Medulla oblongata (tissue), 1 donor: Measurements from ENCODE around the gene LGI4.

Source experiments
- DNase-seq: peaks from one replicate; pipeline ENCODE4 v3.0.0-alpha.2; 2015; ENCODE audit errors: extremely low spot score

Gene LGI4

DNA sequence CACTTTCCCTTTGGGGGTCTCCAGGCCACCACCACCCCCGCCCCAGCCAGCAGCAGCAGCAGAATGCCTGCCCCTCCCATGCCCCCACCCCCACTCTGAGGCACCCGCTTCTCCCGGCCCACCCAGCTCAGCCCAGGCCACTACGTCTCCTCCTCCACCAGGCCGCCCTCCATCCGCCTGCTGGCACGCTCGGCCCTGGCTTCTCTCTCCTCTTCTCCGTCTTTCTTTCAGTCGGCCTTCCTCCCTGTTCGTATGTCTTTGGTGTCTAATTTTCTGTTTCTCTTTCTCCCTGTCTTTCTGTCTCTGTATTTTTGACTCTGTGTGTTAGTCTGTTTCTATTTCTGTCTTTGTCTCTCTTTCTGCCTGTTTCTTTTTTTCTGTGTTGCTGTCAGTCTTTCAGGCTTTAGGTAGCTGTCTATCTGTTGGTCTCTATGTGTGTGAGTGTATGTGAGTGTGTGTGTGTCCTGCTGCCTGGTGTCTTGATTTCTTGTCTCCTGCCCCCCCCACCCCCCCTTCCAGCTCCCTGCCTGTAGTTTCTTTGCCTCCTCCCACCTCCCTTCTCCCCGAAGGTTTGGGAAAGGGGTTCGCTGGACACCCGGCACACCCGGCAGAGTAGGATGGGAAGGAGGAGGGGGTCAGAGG lies at the start of gene LGI4:
LGI4 (minus strand) TSS at position 459 of the 642 bp plus-strand sequence; CDS start at position 80, 379 bp downstream.
- no peak for DNase-seq

DNA sequence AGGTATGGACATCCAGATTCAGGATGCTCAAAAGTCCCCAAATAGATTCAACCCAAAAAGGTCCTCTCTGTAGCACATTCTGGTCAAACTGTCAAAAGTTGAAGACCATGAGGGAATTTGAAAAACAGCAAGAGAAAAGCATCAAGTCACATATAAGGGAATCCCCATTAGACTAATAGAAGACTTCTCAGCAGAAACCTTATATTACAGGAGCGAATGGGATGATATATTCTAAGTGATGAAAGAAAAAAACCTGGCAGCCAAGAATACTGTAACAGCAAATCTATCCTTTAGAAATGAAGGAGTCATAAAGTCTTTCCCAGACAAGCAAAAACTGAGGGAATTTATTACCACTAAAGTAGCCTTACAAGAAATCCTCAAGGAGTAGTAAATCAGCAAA lies 49.4 kb upstream of the LGI4 start:
- no peak for DNase-seq

DNA sequence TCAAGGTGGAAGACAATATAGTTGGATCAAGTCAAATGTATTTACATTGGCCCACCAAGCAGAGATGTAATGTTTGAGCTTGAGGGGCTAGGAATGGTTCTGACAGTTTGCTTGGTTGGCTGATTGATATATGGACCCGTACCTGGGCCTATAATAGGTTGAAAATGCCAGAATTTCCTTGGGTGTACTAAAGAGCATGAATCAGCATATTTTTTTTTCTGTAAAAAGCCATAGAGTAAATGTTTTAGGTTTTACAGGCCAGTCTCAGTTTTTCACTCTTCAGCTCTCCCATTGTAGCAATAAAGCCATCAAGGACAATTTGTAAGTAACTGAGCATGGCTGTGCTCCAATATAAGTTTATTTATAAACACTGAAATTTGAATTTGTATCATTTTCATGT lies 46.5 kb upstream of the LGI4 start:
- DNase-seq = no peak

DNA sequence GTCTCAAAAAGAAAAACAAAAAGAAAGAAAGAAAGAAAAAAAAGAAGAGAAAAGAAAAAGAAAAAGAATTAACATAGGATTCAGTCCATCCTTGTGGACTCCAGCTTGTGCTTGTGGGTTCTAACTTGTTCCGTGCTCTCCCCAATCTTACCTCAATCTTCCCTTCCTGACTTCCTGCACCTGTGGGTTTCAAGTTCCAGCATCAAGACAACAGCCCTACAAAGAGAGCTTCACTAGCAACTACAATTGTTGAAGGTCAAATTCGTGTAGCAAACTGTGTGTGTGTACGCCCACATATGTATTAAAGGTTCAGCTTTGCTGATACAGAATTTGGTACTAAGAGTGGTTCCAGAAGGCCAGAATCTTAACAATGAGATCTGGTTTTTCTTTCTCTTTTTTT lies 45.0 kb upstream of the LGI4 start:
- DNase-seq = no peak

DNA sequence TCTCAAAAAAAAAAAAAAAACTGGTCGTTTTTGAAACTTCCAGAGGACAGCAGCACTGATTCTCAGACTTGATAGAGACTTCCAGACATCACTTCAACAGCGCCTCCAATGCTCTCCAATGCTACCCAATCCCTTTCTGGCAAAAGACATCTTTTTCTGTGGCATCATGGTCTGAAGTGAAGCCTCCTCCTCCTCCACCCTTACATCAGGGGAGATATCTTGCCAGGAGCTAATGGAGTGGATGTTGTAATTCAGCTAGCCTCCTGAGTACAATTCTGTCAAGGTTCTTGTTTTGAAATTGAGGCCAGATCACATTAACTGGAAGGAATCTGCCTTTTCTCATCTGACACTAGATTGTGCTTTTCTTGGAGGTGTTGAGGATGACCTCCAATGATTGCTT lies 43.8 kb upstream of the LGI4 start:
- no peak for DNase-seq

DNA sequence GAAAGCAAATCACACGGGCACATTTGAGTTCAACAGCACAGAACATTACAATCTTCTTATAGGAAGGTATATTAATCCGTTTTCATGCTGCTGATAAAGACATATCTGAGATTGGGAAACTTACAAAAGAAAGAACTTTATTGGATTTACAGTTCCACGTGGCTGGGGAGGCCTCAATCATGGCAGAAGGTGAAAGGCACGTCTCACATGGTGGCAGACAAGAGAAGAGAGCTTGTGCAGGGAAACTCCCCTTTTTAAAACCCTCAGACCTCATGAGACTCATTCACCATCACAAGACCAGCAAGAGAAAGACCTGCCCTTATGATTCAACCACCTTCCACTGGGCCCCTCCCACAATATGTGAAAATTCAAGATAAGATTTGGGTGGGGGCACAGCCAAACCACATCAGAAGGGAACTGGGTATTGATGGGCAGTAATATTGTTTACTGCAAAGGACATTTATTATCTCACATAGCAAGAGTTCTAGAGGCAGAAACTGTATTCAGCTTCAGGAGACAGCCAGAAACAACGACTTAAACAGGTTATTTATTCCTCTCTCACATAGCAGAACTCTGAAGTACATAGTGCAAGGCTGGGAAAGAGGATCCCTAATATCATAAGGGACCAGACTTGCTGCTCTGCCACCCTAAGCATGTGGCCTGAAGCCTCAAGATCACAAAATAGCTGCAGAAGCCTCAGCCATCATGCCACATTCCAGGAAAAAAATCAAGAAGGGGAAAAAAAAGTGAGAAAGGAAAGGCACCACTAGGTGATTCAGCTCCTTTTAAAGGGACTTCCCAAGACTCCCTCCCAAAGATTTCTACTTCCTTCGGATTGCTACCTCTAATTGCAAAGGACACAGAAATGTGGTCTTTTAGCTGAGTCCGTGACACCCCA lies 42.8 kb upstream of the LGI4 start:
- DNase-seq = no peak

DNA sequence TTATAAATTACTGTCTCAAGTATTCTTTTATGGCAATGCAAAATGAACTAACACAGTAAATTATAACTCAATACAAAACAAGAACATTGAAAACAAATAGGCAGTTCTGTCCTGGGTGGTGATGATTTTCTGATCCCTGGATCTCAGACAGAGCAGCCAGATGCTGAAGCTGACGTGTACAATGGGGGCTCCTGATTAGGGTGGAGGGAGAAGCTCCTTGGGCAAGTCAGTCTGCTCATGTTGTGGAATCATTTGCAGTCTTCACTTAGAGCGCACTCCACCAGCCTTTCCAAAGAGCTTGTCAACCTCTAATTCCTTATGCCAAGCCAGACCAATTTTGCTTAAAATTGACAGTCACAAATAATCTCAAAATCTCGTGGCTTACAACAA lies 41.3 kb upstream of the LGI4 start:
- no peak for DNase-seq

DNA sequence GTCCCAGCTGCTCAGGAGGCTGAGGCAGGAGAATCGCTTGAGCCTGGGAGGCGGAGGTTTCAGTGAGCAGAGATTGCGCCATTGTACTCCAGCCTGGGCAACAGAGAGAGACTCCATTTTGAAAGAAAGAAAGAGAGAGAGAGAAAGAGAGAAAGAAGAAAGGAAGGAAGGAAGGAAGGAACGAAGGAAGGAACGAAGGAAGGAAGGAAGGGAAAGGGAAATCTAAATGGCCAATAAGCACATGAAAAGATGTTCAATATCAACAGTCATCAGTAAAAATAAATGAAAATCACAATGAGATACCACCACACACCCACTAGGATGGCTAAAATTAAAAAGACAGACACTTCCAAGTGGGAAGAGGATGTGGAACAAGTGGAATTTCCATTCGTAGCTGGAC lies 39.4 kb upstream of the LGI4 start:
- DNase-seq = no peak

DNA sequence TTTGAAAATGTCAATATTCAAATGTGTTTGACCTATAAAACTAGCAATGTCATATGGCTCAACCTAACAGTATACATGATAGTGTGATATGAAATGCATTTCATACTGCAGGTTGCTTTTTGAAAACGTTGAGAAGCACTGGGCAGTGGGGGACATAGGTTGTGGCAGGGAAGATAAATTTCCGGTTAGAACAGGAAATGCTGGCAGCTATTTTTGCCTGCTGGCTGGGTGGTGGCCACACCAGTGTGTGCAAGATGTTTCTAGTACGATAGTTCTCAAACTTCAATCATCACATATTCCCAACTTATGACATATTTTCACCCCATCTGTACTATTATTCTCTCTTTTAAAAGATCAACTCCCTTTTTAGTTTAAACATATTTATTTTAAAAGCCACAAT lies 36.9 kb upstream of the LGI4 start:
- DNase-seq = no peak

DNA sequence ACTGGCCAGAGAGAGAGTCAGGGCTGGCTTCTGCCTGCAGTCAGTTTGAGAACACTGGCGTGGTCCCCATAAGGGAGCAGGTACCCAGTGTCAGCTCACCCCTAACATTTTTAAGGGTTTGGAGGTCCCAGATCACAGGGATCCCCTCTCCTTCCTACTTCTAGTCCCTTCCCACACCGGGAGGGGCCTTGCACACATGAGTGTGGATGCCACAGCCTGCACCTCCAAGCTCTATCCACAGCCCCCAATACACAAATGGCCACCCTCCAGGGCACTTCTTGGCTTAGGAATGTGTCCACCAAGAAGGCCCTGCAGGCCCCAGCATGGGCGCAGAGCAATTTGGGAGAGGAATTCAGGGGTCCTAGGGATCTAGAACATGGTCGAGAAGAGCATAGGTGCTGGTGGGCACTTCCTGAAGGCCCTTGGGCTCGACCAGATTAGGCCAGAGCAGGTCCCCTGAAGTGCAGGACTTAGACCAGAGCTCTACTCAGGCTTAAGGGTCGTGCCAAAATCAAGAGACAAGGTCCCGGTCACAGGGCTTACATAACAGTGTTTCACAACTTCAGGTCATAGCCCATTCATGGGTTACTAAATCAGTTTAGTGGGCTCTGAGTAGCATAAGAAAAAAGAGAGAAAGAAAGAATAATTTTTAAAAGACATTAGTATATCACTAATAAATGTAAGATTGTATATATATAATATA lies 35.7 kb upstream of the LGI4 start:
- peak; percentile 44 for DNase-seq

DNA sequence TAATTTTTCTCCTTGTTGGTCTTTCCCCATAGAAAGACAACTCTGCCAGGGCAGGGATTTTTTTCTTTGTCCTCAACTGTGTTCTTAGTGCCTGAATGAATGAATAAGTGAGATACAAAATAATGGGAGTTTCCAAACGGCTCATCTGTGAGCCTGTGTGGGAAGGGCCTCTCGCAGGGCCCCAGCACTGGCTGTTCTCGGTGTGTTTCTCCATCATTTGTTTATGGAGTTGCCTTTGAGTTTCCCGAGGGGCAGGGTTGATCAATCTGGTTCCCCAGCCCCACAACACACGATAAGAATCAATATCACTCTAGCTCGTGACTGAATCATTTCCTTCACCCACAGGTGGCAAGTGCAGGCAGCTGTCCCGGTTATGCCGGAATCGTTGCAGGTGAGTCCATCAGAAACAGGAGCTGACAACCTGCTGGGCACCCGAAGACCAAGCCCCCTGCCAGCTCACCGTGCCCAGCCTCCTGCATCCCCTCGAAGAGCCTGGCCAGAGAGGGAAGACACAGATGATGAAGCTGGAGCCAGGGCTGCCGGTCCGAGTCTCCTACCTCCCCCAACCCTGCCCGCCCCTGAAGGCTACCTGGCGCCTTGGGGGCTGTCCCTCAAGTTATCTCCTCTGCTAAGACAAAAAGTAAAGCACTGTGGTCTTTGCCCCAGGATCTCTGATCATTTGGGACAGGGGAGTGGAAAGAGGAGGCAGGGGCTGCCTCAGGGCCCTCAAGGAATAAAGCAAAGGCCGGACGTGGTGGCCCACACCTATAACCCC lies 34.5 kb upstream of the LGI4 start:
- DNase-seq = no peak

DNA sequence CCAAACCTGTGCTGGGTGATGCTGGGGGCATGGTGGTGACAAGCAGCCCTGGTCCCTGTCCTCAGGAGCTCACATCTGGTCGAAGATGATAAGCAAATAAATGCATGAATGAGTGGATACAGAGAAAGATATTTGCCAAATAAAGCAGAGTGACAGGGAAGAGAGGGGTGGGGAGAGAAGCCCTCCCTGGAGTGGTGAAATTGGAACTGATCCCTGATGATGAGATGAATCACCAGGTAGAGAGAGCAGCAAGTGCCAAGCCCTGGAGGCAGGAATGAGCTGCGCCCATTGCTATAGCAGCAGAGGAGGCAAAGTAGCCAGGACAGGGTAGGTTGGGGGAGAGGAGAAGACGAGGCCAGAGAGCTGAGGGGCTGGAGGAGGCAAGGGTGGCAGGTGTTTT lies 33.3 kb upstream of the LGI4 start:
- no peak for DNase-seq

DNA sequence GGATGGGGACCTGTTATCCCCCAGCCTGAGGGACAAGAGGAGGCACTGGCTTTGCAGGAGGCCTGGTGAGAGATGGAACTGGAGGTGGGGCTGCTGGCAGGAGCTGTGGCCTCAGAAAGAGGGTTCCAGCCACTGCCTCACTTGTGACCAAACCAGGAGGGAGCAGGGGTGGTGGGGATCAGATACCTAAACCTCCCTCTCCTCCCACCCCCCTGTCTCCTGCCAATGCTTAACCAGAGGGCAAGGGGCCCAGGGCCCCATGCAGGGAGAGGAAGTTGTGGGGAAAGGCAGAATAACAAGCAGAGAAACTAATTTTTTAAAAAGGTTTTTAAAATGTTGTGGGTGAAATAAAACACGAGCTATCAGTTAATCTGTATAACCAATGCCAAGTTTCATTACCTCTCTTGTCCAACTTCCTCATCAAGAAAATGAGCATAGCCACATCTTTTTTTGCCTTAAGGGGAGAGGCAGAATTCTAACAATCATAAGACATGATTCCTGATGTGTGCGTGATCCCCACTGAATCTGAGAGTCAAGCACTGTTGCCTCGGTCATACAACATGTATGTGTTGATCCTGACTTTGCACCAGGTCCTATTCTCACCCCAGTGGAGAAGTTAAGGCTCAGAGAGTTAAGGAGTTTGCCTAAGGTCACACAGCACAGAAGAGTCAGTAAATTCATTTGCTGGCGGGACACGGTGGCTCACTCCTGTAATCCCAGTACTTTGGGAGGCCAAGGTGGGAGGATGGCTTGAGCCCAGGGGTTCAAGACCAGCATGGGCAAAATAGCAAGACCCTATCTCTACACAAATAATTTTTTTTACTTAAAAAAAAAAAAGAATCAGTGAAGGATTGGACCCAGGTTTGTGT lies 32.6 kb upstream of the LGI4 start:
- DNase-seq = peak; percentile 64

DNA sequence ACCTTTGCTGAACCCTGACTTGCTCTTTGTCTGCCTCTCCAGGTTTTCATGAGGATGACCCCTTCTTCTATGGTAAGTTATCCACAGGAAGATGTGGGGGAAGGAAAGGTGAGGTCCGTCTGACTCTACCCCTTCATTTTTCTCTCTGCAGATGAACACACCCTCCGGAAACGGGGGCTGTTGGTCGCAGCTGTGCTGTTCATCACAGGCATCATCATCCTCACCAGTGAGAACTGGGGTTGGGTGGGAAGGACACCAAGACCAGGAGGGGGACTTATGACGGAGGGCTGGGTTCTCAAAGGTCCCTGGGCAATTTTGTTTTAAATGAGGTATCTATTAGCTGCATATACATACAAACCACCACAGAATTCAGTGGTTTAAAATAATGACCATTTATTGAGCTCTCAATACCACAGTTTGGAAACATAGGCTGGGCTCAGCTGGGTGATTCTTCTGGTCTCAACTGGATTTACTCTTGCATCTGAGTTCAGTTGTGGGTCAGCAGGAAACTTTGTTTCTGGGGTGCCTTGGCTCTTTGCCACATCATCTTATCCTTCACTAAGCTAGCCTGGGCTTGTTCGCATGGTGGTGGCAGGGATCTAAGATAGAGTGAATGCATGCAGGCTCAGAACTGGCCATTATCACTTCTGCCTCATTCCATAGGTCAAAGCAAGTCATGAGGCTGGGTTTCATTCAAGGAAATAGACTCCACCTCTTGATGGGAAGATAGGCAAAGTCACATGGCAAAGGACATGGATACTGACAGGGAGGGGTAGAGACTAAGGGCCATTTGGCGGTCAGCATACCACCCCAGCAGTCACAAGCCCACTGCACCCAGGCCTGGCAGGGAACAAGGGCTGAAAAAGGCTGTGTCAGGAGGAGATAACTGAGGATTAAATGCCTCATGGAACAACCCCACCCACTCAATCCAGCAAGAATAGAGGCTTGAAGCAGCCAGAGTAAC lies 31.5 kb upstream of the LGI4 start:
- DNase-seq = no peak

DNA sequence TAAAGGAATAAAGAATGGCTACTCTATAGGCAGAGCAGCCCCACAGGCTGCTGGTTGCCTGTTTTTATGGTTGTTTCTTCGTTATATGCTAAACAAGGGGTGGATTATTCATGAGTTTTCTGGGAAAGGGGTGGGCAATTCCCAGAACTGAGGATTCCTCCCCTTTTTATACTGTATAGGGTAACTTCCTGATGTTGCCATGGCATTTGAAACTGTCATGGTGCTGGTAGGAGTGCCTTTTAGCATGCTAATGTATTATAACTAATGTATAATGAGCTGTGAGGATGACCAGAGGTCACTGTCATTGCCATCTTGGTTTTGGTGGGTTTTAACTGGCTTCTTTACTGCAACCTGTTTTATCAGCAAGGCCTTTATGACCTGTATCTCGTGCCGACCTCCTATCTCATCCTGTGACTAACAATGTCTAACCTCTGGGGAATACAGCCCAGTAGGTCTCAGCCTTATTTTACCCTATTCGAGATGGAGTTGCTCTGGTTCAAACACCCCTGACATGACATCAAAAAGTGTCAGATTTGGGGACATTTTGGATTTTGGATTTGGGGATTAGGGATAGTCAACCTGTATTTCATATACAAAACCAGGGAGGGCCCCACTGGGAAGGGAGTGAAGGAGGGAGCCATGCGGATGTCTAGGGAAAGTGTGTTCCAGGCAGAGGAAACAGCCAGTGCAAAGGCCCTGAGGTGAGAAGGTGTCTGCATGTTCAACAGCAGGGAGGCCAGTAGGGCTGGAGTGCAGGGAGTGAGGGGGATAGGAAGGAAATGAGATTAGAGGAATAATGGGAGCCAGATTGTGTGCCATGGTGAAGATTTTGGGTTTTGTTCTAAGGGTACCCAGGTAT lies 30.6 kb upstream of the LGI4 start:
- DNase-seq = no peak

DNA sequence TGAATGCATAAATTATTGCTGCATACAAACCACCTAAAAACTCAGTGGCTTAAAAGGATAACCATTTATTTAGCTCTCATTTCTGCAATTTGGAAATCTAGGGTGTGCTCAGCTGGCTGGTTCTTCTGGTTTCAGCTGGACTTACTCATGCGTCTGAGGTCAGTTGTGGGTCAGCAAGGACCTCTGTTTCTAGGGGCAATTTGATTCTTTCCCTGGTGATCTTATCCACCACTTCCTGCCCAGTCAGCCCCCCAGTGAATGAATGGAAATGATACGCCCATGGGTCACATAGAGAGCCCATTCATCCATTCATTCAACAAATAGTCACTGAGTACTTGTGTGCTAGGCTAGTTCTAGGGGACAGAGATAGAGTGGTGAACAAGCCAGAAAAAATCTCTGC lies 29.6 kb upstream of the LGI4 start:
- no peak for DNase-seq

DNA sequence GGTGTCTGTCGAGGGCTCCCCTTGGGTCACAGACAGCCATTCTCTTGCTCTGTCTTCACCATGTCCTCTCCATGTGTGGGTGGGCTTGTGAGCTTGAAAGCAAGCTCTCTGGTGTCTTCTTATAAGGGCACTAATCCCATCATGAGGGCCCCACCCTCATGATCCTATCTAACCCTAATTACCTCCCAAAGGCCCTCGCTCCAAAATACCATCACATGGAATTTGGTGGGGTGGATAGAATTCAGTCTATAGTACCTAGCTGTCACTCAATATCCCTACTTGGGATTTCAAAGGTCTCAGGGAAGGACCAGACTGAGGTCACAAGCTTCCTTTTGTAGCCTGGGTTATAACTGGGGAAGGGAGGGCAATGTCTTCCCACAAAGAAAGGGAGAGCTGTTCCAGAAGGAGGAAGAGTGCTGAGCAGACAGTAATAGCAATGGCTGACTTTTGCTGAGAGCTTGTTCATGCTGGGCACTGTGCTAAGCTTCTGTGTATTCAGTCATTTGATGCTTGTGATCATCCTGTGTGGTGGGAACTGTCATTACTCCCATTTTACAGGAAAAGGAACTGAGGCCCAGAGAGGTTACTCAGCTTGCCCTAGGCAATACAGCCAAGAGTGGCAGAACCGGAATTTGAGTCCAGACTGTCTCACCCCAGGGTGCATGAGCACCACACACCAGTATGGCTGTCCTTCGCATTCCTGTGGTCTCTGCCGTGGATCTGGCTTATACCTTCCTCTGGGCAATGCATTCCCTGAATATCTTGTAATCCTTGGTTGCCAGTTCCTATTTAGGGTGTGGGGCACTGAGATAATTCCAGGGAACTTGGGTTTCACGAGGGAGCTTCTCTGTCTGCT lies 27.8 kb upstream of the LGI4 start:
- DNase-seq = no peak

DNA sequence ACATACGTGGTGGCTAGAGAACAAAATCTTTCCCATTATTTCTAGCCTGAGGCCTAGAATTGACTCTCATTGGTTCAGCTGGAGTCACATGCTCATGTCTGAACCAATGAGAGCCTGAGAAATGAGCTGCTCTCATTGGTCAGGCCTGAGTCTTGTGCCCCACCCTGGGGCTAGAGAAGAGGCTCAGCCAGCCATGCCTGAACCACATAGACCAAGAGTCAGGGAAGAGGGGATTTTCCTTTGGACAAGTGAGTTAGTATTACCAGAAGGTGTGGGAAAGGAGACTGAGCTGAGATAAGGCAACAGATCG lies 26.5 kb upstream of the LGI4 start:
- DNase-seq = no peak
